ENCODE measurements around the gene IL16. TPM values are rescaled to one million over a fixed set of nuclear protein-coding genes. Genes with fewer than 3 reads are reported as not detected.

The IL16 gene
- total RNA-seq, 4 donors from 2014 or later = 9.7 to 15.2 (median 10.9) TPM

GRCh38 chr15:81224232-81224631 is 27.6 kb downstream of the IL16 start:
- 71 to 77% methylated on average over 1 of the region's 1 CpG for WGBS, 2 donors
- no peak overlapping the region for H3K4me3 ChIP-seq (ENCODE audit: low read depth, poor library complexity, severe bottlenecking)
- TF ChIP-seq POLR2A (IDR thresholded peaks at IDR 0.05) = no peak
- TF ChIP-seq, protein P1, sequence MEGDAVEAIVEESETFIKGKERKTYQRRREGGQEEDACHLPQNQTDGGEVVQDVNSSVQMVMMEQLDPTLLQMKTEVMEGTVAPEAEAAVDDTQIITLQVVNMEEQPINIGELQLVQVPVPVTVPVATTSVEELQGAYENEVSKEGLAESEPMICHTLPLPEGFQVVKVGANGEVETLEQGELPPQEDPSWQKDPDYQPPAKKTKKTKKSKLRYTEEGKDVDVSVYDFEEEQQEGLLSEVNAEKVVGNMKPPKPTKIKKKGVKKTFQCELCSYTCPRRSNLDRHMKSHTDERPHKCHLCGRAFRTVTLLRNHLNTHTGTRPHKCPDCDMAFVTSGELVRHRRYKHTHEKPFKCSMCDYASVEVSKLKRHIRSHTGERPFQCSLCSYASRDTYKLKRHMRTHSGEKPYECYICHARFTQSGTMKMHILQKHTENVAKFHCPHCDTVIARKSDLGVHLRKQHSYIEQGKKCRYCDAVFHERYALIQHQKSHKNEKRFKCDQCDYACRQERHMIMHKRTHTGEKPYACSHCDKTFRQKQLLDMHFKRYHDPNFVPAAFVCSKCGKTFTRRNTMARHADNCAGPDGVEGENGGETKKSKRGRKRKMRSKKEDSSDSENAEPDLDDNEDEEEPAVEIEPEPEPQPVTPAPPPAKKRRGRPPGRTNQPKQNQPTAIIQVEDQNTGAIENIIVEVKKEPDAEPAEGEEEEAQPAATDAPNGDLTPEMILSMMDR (IDR thresholded peaks at IDR 0.05) = no peak
- intact Hi-C loops (cut with DNase I; ENCODE audit: low total_unique reads) = no loop called here
- no peak for DNase-seq (ENCODE audit: low spot score in 2 of 2)

GRCh38 chr15:81225161-81225671 is 28.5 kb downstream of the IL16 start:
- no peak overlapping the region for H3K4me3 ChIP-seq (ENCODE audit: low read depth, poor library complexity, severe bottlenecking)
- intact Hi-C loops (cut with DNase I; ENCODE audit: low total_unique reads) = no loop called here
- 39 to 45% methylated on average over 10 of the region's 10 CpGs for WGBS, 2 donors
- peak; percentile 56 to 91 for DNase-seq (ENCODE audit: low spot score in 2 of 2)
- TF ChIP-seq, protein P1 (IDR thresholded peaks at IDR 0.05) = no peak
- TF ChIP-seq POLR2A (IDR thresholded peaks at IDR 0.05) = no peak

GRCh38 chr15:81227716-81228115 is 31.0 kb downstream of the IL16 start:
- no peak for TF ChIP-seq POLR2A (IDR thresholded peaks at IDR 0.05)
- TF ChIP-seq, protein P1 (IDR thresholded peaks at IDR 0.05) = no peak
- no peak for DNase-seq (ENCODE audit: low spot score in 2 of 2)
- intact Hi-C loops (cut with DNase I; ENCODE audit: low total_unique reads) = no loop called here
- no peak overlapping the region for H3K4me3 ChIP-seq (ENCODE audit: low read depth, poor library complexity, severe bottlenecking)
- 68 to 76% methylated on average over 5 of the region's 5 CpGs for WGBS, 2 donors

DNA sequence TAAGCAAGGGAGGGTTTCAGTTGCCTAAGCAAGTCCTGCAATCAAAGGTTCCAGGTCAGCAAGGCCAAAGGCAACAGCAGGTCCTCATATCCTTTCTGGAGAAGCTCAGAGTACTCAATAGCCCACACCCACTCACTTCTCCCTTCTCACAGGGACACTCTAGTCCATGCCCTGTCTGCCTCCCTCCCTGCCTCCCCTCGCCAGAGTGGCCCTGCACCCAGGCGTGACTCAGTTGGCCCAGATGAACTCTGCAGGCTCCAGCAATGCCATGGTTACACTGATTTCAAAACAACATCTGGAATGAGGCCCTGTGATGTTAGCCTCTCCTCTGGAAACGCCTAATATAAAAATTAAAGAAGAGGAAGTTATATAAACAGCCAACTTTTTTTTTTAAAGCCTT is 32.9 kb downstream of the IL16 start:
- intact Hi-C loops (cut with DNase I; ENCODE audit: low total_unique reads) = no loop called here
- no peak for TF ChIP-seq POLR2A (IDR thresholded peaks at IDR 0.05)
- TF ChIP-seq, protein P1 (IDR thresholded peaks at IDR 0.05) = no peak
- no peak overlapping the region for H3K4me3 ChIP-seq (ENCODE audit: low read depth, poor library complexity, severe bottlenecking)
- 11 to 18% methylated on average over 3 of the region's 3 CpGs for WGBS, 2 donors
- DNase-seq (ENCODE audit: low spot score in 2 of 2) = peak; percentile 62 to 89

GRCh38 chr15:81235276-81236123 is 38.8 kb downstream of the IL16 start:
- intact Hi-C loops (cut with DNase I; ENCODE audit: low total_unique reads) = no loop called here
- no peak for TF ChIP-seq POLR2A (IDR thresholded peaks at IDR 0.05)
- TF ChIP-seq, protein P1 (IDR thresholded peaks at IDR 0.05) = no peak
- no peak overlapping the region for H3K4me3 ChIP-seq (ENCODE audit: low read depth, poor library complexity, severe bottlenecking)
- 91 to 92% methylated on average over 7 of the region's 7 CpGs for WGBS, 2 donors
- DNase-seq (ENCODE audit: low spot score in 2 of 2) = no peak
